OCI-LY1 (cell line): ENCODE results near the gene KCTD19.

Experiments used
- H2AFZ ChIP-seq: fragments of 200-600 bp; sonication (generic), shearing (Covaris generic); 2 replicates; pipeline ENCODE4 v1.6.0; 2014; ENCODE audit warnings: antibody characterized with exemption, mild to moderate bottlenecking, low read length
- H3F3A ChIP-seq: fragments of 200-600 bp; sonication (generic), shearing (Covaris generic); 2 replicates; pipeline ENCODE4 v1.6.0; 2014; ENCODE audit warnings: mild to moderate bottlenecking, antibody characterized with exemption, low read length, moderate library complexity; ENCODE audit not compliant: insufficient read depth
- H3K27ac ChIP-seq: fragments of 200-600 bp; sonication (generic); 2 replicates; pipeline ENCODE4 v1.5.1; 2014; ENCODE audit warnings: low read length, mixed run types, mild to moderate bottlenecking, low read depth; ENCODE audit not compliant: poor library complexity, severe bottlenecking
- H3K27me3 ChIP-seq: fragments of 200-600 bp; sonication (generic); 2 replicates; pipeline ENCODE4 v1.6.0; 2014; ENCODE audit warnings: antibody characterized with exemption, mild to moderate bottlenecking, low read length, moderate library complexity; ENCODE audit not compliant: insufficient read depth
- H3K36me3 ChIP-seq: fragments of 200-600 bp; sonication (generic); 2 replicates; pipeline ENCODE4 v1.6.1; 2014; ENCODE audit warnings: mild to moderate bottlenecking, antibody characterized with exemption, low read length, moderate library complexity, mixed read lengths; ENCODE audit not compliant: insufficient read depth
- H3K4me1 ChIP-seq: fragments of 200-600 bp; sonication (generic); 2 replicates; pipeline ENCODE4 v1.5.1; 2014; ENCODE audit warnings: mild to moderate bottlenecking, low read length, moderate library complexity; ENCODE audit not compliant: insufficient read depth, severe bottlenecking
- H3K4me2 ChIP-seq: fragments of 200-600 bp; sonication (generic), shearing (Covaris generic); 2 replicates; pipeline ENCODE4 v1.6.1; 2014; ENCODE audit warnings: low read length
- H3K4me3 ChIP-seq: fragments of 200-600 bp; sonication (generic); 2 replicates; pipeline ENCODE4 v1.5.1; 2014; ENCODE audit warnings: low read length, low read depth, mild to moderate bottlenecking, mixed read lengths; ENCODE audit not compliant: poor library complexity, severe bottlenecking
- H3K79me2 ChIP-seq: fragments of 200-600 bp; shearing (Covaris generic); 2 replicates; pipeline ENCODE4 v1.6.1; 2016; ENCODE audit warnings: mixed run types, low read length, mixed read lengths; ENCODE audit not compliant: insufficient read depth
- H3K9ac ChIP-seq: fragments of 200-600 bp; sonication (generic), shearing (Covaris generic); 2 replicates; pipeline ENCODE4 v1.6.1; 2014; ENCODE audit warnings: mild to moderate bottlenecking, low read length, mixed read lengths
- H3K9me2 ChIP-seq: fragments of 200-600 bp; sonication (generic), shearing (Covaris generic); 2 replicates; pipeline ENCODE4 v1.6.1; 2014; ENCODE audit warnings: low read depth, mild to moderate bottlenecking, low read length, mixed read lengths
- H3K9me3 ChIP-seq: fragments of 200-600 bp; shearing (Covaris generic); 2 replicates; pipeline ENCODE4 v1.6.1; 2014; ENCODE audit warnings: low read length, mixed read lengths
- H4K20me1 ChIP-seq: fragments of 200-600 bp; sonication (generic), shearing (Covaris generic); 2 replicates; pipeline ENCODE4 v1.6.0; 2016; ENCODE audit warnings: mild to moderate bottlenecking, low read length; ENCODE audit not compliant: insufficient read depth
- EZH2 ChIP-seq: fragments of 200-600 bp; sonication (generic), shearing (Covaris generic); IDR thresholded peaks from 2 replicates; pipeline ENCODE4 v1.8.0; 2017; ENCODE audit warnings: borderline replicate concordance, mixed run types, mild to moderate bottlenecking, antibody characterized with exemption, low read length, moderate library complexity, mixed read lengths
- TF ChIP-seq, protein P1 (sequence below): fragments of 200-600 bp; sonication (generic), shearing (Covaris generic); IDR thresholded peaks from 2 replicates; pipeline ENCODE4 v1.5.1; 2017; ENCODE audit warnings: mild to moderate bottlenecking, antibody characterized with exemption, low read length, moderate library complexity, mixed read lengths

KCTD19 gene

DNA sequence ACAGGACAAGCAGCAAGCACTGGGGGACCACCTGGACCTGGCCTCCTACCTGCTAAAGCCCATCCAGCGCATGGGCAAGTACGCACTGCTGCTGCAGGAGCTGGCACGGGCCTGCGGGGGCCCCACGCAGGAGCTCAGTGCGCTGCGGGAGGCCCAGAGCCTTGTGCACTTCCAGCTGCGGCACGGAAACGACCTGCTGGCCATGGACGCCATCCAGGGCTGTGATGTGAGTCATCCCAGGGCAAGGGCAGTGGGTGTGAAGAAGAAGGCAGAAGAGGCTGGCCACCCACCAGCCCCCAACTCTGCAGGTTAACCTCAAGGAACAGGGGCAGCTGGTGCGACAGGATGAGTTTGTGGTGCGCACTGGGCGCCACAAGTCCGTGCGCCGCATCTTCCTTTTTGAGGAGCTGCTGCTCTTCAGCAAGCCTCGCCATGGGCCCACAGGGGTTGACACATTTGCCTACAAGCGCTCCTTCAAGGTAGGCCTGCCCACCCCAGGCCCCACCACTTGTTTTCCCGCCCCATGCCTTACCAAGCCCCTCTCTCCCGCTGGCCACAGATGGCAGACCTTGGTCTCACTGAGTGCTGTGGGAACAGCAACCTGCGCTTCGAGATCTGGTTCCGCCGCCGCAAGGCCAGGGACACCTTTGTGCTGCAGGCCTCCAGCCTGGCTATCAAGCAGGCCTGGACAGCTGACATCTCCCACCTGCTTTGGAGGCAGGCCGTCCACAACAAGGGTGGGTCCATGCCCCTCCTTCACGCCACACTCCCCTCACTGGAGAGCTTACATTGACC is 39.9 kb downstream of the KCTD19 start:
- Histone ChIP-seq H3K9ac (no peak overlapping the region), H3K27me3 (no peaks in the 10 kb centered on the region), H3K27ac (no peak overlapping the region), H3K9me3 (no peaks in the 10 kb centered on the region), H3K4me1 (no peaks in the 10 kb centered on the region), H4K20me1 (no peaks in the 10 kb centered on the region), H3K4me2 (no peak overlapping the region), H3K79me2 (no peaks in the 10 kb centered on the region), H3K4me3 (no peak overlapping the region), H3K9me2 (no peaks in the 10 kb centered on the region), H3F3A (no peaks in the 10 kb centered on the region), H3K36me3 (no peaks in the 10 kb centered on the region), H2AFZ (no peak overlapping the region)
- TF ChIP-seq, protein P1, sequence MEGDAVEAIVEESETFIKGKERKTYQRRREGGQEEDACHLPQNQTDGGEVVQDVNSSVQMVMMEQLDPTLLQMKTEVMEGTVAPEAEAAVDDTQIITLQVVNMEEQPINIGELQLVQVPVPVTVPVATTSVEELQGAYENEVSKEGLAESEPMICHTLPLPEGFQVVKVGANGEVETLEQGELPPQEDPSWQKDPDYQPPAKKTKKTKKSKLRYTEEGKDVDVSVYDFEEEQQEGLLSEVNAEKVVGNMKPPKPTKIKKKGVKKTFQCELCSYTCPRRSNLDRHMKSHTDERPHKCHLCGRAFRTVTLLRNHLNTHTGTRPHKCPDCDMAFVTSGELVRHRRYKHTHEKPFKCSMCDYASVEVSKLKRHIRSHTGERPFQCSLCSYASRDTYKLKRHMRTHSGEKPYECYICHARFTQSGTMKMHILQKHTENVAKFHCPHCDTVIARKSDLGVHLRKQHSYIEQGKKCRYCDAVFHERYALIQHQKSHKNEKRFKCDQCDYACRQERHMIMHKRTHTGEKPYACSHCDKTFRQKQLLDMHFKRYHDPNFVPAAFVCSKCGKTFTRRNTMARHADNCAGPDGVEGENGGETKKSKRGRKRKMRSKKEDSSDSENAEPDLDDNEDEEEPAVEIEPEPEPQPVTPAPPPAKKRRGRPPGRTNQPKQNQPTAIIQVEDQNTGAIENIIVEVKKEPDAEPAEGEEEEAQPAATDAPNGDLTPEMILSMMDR: no peak
- TF ChIP-seq EZH2: no peak

DNA sequence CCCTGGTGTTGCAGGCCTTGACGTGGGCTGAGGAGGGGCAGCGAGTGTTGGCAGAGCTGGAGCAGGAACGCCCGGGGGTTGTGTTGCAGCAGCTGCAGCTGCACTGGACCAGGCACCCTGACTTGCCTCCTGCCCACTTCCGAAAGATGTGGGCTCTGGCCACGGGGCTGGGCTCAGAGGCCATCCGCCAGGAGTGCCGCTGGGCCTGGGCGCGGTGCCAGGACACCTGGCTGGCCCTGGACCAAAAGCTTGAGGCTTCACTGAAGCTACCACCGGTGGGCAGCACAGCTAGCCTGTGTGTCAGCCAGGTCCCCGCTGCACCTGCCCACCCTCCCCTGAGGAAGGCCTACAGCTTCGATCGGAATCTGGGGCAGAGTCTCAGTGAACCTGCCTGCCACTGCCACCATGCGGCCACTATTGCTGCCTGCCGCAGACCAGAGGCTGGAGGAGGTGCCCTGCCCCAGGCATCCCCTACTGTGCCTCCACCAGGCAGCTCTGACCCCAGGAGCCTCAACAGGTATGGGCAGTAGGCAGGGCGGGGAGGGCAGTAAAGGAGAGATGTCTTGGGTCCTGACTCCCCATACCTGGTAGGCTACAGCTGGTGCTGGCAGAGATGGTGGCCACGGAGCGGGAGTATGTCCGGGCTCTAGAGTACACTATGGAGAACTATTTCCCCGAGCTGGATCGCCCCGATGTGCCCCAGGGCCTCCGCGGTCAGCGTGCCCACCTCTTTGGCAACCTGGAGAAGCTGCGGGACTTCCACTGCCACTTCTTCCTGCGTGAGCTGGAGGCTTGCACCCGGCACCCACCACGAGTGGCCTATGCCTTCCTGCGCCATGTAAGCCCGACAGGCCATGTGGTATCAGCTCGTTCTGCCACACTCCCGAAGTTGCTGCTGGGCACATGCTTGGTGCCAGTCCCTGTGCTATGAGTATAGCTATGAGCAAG is 41.6 kb downstream of the KCTD19 start:
- Histone ChIP-seq H3K27ac (no peak overlapping the region), H3K4me1 (no peaks in the 10 kb centered on the region), H3K9ac (no peak overlapping the region), H2AFZ (no peak overlapping the region), H3K9me3 (no peaks in the 10 kb centered on the region), H3K36me3 (no peaks in the 10 kb centered on the region), H3K9me2 (no peaks in the 10 kb centered on the region), H3K4me3 (no peak overlapping the region), H3K27me3 (no peaks in the 10 kb centered on the region), H3K79me2 (no peaks in the 10 kb centered on the region), H3F3A (no peaks in the 10 kb centered on the region), H4K20me1 (no peaks in the 10 kb centered on the region), H3K4me2 (no peak overlapping the region)
- no peak for TF ChIP-seq EZH2
- TF ChIP-seq, protein P1: peak; percentile 64

DNA sequence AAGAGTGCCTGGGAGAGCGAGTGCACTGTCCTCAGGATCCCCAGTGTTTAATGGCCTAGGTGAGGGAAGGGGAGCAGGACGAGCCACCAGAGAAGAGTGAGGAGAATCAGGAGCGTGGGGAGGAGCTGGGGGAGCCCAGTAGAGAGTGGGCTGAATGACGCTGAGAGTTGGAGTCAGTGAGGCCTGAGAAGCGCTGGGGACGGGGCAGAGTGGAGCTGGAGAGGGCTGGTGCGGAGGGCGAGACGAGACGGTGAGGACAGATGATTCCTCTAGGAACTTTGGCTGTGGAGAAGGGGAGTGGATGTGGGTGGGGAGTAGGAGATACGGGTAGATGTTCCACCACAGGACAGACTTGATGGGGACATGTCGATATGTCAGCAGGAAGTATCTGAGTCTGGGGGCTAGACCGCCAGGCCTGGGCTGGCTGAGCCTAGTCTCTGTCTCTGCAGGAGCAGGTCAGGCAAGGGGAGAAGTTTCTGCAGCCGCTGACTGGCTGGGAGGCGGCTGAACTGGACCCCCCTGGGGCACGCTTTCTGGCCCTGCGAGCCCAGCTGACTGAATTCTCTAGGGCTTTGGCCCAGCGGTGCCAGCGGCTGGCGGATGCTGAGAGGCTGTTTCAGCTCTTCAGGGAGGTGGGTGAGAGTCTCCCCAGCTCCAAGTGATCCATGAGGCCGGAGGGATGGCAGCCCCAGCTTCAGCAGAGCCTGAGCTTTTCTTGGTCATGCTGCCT is 42.5 kb downstream of the KCTD19 start:
- Histone ChIP-seq H3K36me3 (no peaks in the 10 kb centered on the region), H3K9me3 (no peaks in the 10 kb centered on the region), H3K79me2 (no peaks in the 10 kb centered on the region), H3K4me2 (no peak overlapping the region), H2AFZ (no peak overlapping the region), H4K20me1 (no peaks in the 10 kb centered on the region), H3K4me3 (no peak overlapping the region), H3F3A (no peaks in the 10 kb centered on the region), H3K9me2 (no peaks in the 10 kb centered on the region), H3K9ac (no peak overlapping the region), H3K4me1 (no peaks in the 10 kb centered on the region), H3K27ac (no peak overlapping the region), H3K27me3 (no peaks in the 10 kb centered on the region)
- TF ChIP-seq, protein P1: no peak
- no peak for TF ChIP-seq EZH2
